Right lobe of liver (tissue), 6 donors: ENCODE data around the gene LMBR1L. TPM values are rescaled to one million over a fixed set of nuclear protein-coding genes. Genes with fewer than 3 reads are reported as not detected.

Experiments used
- ATAC-seq, 4 donors: fragments of 200-7000 bp; cut with Tn5 transposase; one replicate each; pipeline ENCODE4 v1.9.1; 2020; ENCODE audit warnings: mild to moderate bottlenecking in 4 of 4, moderate library complexity in 4 of 4
- DNase-seq, 3 donors: peaks; one replicate each; pipeline ENCODE4 v3.0.0-alpha.2; 2020
- H3K27ac ChIP-seq, 3 donors: fragments of 200-600 bp; one replicate each; pipeline ENCODE4 v1.8.0; 2022
- H3K27me3 ChIP-seq, 2 donors: fragments of 200-600 bp; one replicate each; pipeline ENCODE4 v1.8.0; 2022
- H3K36me3 ChIP-seq, 4 donors: fragments of 200-600 bp; sonication (generic) in 1 of 4; one replicate each; pipeline versions ENCODE4 v1.5.1 to v1.8.0; 2017 to 2022; ENCODE audit warnings: control low read depth in 1 of 4
- H3K4me1 ChIP-seq, 4 donors: fragments of 200-600 bp; sonication (generic) in 1 of 4; one replicate each; pipeline versions ENCODE4 v1.5.1 to v1.8.0; 2017 to 2022; ENCODE audit warnings: control low read depth in 1 of 4
- H3K4me3 ChIP-seq, 3 donors: fragments of 200-600 bp; one replicate each; pipeline ENCODE4 v1.8.0; 2022
- H3K9me3 ChIP-seq, 4 donors: fragments of 200-600 bp; sonication (generic) in 1 of 4; one replicate each; pipeline versions ENCODE4 v1.5.1 to v1.8.0; 2017 to 2022; ENCODE audit warnings: control low read depth in 1 of 4
- POLR2A ChIP-seq: fragments of 450-650 bp; IDR thresholded peaks from one replicate; pipeline ENCODE4 v1.6.1; 2017; ENCODE audit warnings: antibody characterized with exemption, mild to moderate bottlenecking
- WGBS: methylation state at CpG from one replicate; pipeline ENCODE4 v1.1.6; 2018; ENCODE audit warnings: low coverage, low lambda C conversion rate; ENCODE audit not compliant: insufficient coverage; ENCODE audit errors: missing lambda C conversion rate; 5-methylcytosine and 5-hydroxymethylcytosine counted together
- intact Hi-C, 2 donors: fragments of 100-400 bp; cut with DNase I; formaldehyde crosslinking; loops; one replicate each; pipeline versions ENCODE4 v1.11.2 to v1.14.1; 2022
- long read RNA-seq: library from polyadenylated mRNA; unstranded; transcript quantifications from one replicate; pipeline ENCODE4 v2.0.0, GENCODE V29; 2019
- total RNA-seq, 6 experiments: library from RNA; depleted of rRNA in 2 of 6; stranded (reverse); fragments of >200 nt in 2 of 6; fragmentation: NEBNext Ultra II Directional in 3 of 6; extraction: Animal tissue kit (Norgen Biotek cat#: 25700) in 3 of 6; gene quantifications; one replicate each; pipeline versions ENCODE4 v1.1.0 to v1.2.4, GENCODE V29; 2016 to 2023
- TF ChIP-seq, protein P1 (sequence below), 4 donors: fragments of 200-600 bp in 3 of 4; fragments of 450-650 bp in 1 of 4; IDR thresholded peaks; one replicate each; pipeline versions ENCODE4 v1.5.1 to v1.8.0; 2016 to 2022; ENCODE audit warnings: antibody characterized with exemption in 4 of 4, mild to moderate bottlenecking in 2 of 4
- donor health status: DM: no; HTN: yes; CAD: no.
- donor health status: DM: no; HTN: no; CAD: no.
- donor health status: DM: no; HTN: no; CAD: no.
- donor health status: DM: no; HTN: yes; CAD: no.
- donor health status: DM: no; HTN: yes; CAD: no.

The LMBR1L gene, protein sequence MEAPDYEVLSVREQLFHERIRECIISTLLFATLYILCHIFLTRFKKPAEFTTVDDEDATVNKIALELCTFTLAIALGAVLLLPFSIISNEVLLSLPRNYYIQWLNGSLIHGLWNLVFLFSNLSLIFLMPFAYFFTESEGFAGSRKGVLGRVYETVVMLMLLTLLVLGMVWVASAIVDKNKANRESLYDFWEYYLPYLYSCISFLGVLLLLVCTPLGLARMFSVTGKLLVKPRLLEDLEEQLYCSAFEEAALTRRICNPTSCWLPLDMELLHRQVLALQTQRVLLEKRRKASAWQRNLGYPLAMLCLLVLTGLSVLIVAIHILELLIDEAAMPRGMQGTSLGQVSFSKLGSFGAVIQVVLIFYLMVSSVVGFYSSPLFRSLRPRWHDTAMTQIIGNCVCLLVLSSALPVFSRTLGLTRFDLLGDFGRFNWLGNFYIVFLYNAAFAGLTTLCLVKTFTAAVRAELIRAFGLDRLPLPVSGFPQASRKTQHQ
- total RNA-seq: 10 to 100 TPM; 12.2 to 34.5 (median 16.3) TPM
- long read RNA-seq, partial matches to known transcripts: 1 of 2 reads
- long read RNA-seq, other reads (novel, unspliced or antisense): 1 of 2 reads

- Histone ChIP-seq H3K9me3 (no peaks in the 10 kb centered on the region), H3K4me3 (peak within 1 kb of the TSS; percentile 76 to 97 (median 92)), H3K36me3 (peaks cover 0 to 10% (median 0%) of the 10 kb centered on the region in 4 donors), H3K27ac (peak within 1 kb of the TSS; percentile 91 to 95 (median 94)), H3K27me3 (no peaks in the 10 kb centered on the region), H3K4me1 (peaks cover 0 to 22% (median 9%) of the 10 kb centered on the region in 4 donors)
- 0% methylated on average over 31 of the region's 43 CpGs for WGBS
- peak; percentile 95 to 98 (median 97) for DNase-seq
- TF ChIP-seq, protein P1, sequence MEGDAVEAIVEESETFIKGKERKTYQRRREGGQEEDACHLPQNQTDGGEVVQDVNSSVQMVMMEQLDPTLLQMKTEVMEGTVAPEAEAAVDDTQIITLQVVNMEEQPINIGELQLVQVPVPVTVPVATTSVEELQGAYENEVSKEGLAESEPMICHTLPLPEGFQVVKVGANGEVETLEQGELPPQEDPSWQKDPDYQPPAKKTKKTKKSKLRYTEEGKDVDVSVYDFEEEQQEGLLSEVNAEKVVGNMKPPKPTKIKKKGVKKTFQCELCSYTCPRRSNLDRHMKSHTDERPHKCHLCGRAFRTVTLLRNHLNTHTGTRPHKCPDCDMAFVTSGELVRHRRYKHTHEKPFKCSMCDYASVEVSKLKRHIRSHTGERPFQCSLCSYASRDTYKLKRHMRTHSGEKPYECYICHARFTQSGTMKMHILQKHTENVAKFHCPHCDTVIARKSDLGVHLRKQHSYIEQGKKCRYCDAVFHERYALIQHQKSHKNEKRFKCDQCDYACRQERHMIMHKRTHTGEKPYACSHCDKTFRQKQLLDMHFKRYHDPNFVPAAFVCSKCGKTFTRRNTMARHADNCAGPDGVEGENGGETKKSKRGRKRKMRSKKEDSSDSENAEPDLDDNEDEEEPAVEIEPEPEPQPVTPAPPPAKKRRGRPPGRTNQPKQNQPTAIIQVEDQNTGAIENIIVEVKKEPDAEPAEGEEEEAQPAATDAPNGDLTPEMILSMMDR (IDR thresholded peaks at IDR 0.05): peak; percentile 28 to 53 (median 48)
- TF ChIP-seq POLR2A: peak; percentile 83
- peak; percentile 95 to 98 (median 96) for ATAC-seq
- intact Hi-C loops: no loop called here
Measured at GRCh38 chr12:49110464-49111155, at the start of gene LMBR1L. Gene LMBR1L, minus strand, starts transcription at chr12:49110847. Its CDS starts 292 bp downstream, at chr12:49110555.

DNA sequence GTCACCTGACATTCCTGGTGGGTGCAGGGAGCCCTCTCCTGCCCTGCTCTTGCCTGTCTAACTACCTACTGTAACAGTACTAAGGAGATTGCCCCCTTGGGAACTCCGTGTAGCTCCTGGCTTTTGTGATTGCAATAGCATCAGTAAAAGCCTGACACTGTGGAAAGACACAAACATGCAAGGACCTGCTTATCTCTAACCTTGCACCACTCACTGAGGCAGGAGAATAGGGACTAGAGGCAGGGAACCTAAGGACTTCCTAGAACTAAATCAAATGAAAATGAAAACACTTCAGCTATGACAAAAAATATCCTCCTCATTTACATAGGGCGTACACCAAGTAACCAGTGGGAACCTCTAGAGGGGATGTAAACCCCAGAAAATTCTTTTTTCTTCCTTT, 49.8 kb upstream of the LMBR1L start:
- DNase-seq: no peak
- Histone ChIP-seq H3K27ac (no peak overlapping the region), H3K4me1 (no peaks in the 10 kb centered on the region), H3K36me3 (no peaks in the 10 kb centered on the region), H3K27me3 (no peaks in the 10 kb centered on the region), H3K4me3 (no peak overlapping the region), H3K9me3 (no peaks in the 10 kb centered on the region)
- intact Hi-C loops: no loop called here
- 51% methylated on average over 2 of the region's 2 CpGs for WGBS
- ATAC-seq: no peak
- TF ChIP-seq, protein P1 (IDR thresholded peaks at IDR 0.05): no peak
- no peak for TF ChIP-seq POLR2A

GRCh38 chr12:49154221-49154620, 43.6 kb upstream of the LMBR1L start:
- TF ChIP-seq POLR2A: no peak
- TF ChIP-seq, protein P1 (IDR thresholded peaks at IDR 0.05): no peak
- H3K27me3 ChIP-seq: no peaks in the 10 kb centered on the region
- 67% methylated on average over 3 of the region's 3 CpGs for whole genome bisulfite sequencing

DNA sequence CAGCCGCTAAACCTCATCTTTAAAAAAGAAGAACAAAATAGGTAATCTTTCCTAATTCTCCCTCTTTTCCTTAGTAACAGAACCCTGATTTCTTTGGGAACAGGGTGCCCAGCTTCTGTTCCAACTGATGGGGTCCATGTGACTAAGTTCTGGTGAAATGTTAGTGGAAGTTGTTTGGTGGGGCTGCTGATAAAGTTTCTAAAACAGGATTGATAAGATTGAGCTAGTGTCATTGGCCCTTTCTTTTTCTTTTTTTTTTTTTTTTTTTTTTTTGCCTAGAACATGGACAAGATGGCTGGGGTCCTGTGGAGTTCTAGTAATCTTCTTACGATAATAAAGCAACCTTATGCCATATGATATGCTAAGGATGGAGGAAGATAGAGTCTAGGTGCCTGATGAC, 36.7 kb upstream of the LMBR1L start:
- no peak for ATAC-seq
- no peak for DNase-seq
- TF ChIP-seq, protein P1 (IDR thresholded peaks at IDR 0.05): no peak
- TF ChIP-seq POLR2A: no peak
- H3K4me3 ChIP-seq: no peak overlapping the region
- H3K36me3 ChIP-seq: no peaks in the 10 kb centered on the region
- H3K27me3 ChIP-seq: no peaks in the 10 kb centered on the region
- H3K9me3 ChIP-seq: no peaks in the 10 kb centered on the region
- intact Hi-C loops: no loop called here
- H3K27ac ChIP-seq: no peak overlapping the region
- H3K4me1 ChIP-seq: no peaks in the 10 kb centered on the region
- 89% methylated on average over 2 of the region's 2 CpGs for WGBS

More at GRCh38 chr12:49154221-49154620, 43.6 kb upstream of the LMBR1L start:
- H3K4me1 ChIP-seq: no peaks in the 10 kb centered on the region
- no peaks in the 10 kb centered on the region for H3K36me3 ChIP-seq
- no peak overlapping the region for H3K4me3 ChIP-seq
- no peak for ATAC-seq
- no peak for DNase-seq
- no peaks in the 10 kb centered on the region for H3K9me3 ChIP-seq
- intact Hi-C loops: no loop called here
- H3K27ac ChIP-seq: no peak overlapping the region
